Activated naive CD4-positive, alpha-beta T cell treated with anti-CD3 and anti-CD28 coated beads, Interleukin-2, amount 10 ng/mL, durations not matched to agents 5 hours and 36 hours (primary cell): Measurements from ENCODE around the gene CRHBP. TPM values are rescaled to one million over a fixed set of nuclear protein-coding genes. Genes with fewer than 3 reads are reported as not detected.

Experiments used
- total RNA-seq, 2 experiments: library from RNA; stranded (reverse); gene quantifications; one replicate each; pipeline ENCODE4 v1.2.3, GENCODE V29; 2021

The CRHBP gene, protein sequence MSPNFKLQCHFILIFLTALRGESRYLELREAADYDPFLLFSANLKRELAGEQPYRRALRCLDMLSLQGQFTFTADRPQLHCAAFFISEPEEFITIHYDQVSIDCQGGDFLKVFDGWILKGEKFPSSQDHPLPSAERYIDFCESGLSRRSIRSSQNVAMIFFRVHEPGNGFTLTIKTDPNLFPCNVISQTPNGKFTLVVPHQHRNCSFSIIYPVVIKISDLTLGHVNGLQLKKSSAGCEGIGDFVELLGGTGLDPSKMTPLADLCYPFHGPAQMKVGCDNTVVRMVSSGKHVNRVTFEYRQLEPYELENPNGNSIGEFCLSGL
- under 1 TPM in 1 of 2 experiments, not detected in 1; 0.45 TPM for total RNA-seq

DNA sequence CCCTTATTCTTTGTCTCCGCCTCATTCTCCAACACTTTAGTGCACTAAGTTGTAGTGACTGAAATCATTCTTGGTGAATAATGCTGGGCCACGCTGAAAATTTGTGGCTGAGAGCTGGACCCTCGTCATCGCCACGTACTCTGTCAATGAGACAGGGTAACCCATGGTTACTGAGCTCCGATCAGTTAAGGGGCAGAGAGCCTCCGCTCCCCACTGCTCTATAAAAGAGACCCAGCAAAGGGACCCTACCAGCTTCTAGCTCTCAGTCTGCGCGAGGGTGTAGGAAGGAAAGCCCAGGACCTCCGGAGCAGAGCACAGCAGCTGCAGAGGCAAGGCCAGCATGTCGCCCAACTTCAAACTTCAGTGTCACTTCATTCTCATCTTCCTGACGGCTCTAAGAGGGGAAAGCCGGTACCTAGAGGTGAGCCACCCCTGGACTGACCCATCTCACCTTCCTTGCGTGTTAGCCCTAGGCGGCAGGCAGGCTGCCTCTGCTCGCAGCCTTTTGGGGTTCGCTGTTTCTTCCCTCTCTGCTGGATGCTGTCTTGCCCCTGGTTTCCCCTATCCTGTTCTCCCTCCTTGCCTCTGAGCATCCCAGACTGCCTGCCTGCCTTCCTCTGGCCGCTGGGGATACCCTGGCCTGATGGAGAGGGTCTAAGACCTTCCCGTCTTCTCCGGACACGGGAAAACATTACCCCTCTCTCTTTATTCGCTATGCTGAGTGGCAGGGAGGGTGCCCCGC lies at the start of gene CRHBP:
Gene CRHBP, plus strand, starts transcription at position 251 of the 742 bp plus-strand sequence. Its CDS starts 90 bp downstream, at position 341.

Other genes with a start within 250 kb of the CRHBP start
- gene F2R, start 236.9 kb upstream of the CRHBP start, total RNA-seq: 1 to 10 TPM; 4.6 to 4.8 TPM
- 1 to 10 TPM; 1.7 to 2.0 TPM for gene F2RL1, start 134.0 kb upstream of the CRHBP start, total RNA-seq
- 1 to 10 TPM; 3.2 to 3.6 TPM for gene S100Z, start 103.0 kb upstream of the CRHBP start, total RNA-seq
- gene AGGF1, start 77.4 kb downstream of the CRHBP start, total RNA-seq: 10 to 100 TPM; 25.4 to 25.5 TPM
- 1 to 10 TPM; 2.4 to 2.6 TPM for gene ZBED3, start 134.2 kb downstream of the CRHBP start, total RNA-seq